GM23248 (cell line): ENCODE data around the gene EHMT2. TPM values are rescaled to one million over a fixed set of nuclear protein-coding genes. Genes with fewer than 3 reads are reported as not detected.

Experiments
- DNase-seq: peaks from one replicate; pipeline ENCODE4 v3.0.0-alpha.2; 2015
- H2AFZ ChIP-seq: fragments of 200-600 bp; sonication (generic); 2 replicates; pipeline ENCODE4 v1.6.1; 2016; ENCODE audit warnings: antibody characterized with exemption
- H3F3A ChIP-seq: fragments of 200-600 bp; sonication (generic); 2 replicates; pipeline ENCODE4 v1.6.1; 2016; ENCODE audit warnings: mild to moderate bottlenecking, antibody characterized with exemption, mixed run types; ENCODE audit not compliant: insufficient read depth
- H3K27ac ChIP-seq: fragments of 200-600 bp; sonication (generic); 2 replicates; pipeline ENCODE4 v1.5.1; 2016; ENCODE audit warnings: mild to moderate bottlenecking
- H3K27me3 ChIP-seq: fragments of 200-600 bp; sonication (generic); replicated peaks from 2 replicates; pipeline ENCODE4 v1.6.1; 2016; ENCODE audit warnings: mild to moderate bottlenecking; ENCODE audit not compliant: insufficient read depth
- H3K36me3 ChIP-seq: fragments of 200-600 bp; sonication (generic); 2 replicates; pipeline ENCODE4 v1.6.1; 2016; ENCODE audit warnings: low read depth, mild to moderate bottlenecking
- H3K4me1 ChIP-seq: fragments of 200-600 bp; sonication (generic); 2 replicates; pipeline ENCODE4 v1.6.1; 2016; ENCODE audit warnings: mild to moderate bottlenecking; ENCODE audit not compliant: insufficient read depth
- H3K4me2 ChIP-seq: fragments of 200-600 bp; sonication (generic); one replicate; pipeline ENCODE4 v1.6.1; 2016; ENCODE audit warnings: mild to moderate bottlenecking; ENCODE audit not compliant: unreplicated experiment
- H3K4me3 ChIP-seq: fragments of 200-600 bp; sonication (generic); 2 replicates; pipeline ENCODE4 v1.5.1; 2016; ENCODE audit warnings: mild to moderate bottlenecking
- H3K79me2 ChIP-seq: fragments of 200-600 bp; sonication (generic); 2 replicates; pipeline ENCODE4 v1.6.1; 2016; ENCODE audit warnings: mild to moderate bottlenecking; ENCODE audit not compliant: insufficient read depth
- H3K9ac ChIP-seq: fragments of 200-600 bp; sonication (generic); 2 replicates; pipeline ENCODE4 v1.6.1; 2016; ENCODE audit warnings: mild to moderate bottlenecking
- H3K9me2 ChIP-seq: fragments of 200-600 bp; sonication (generic); 2 replicates; pipeline ENCODE4 v1.6.1; 2016; ENCODE audit warnings: mixed run types, mild to moderate bottlenecking, moderate library complexity; ENCODE audit not compliant: insufficient read depth
- H3K9me3 ChIP-seq: fragments of 200-600 bp; sonication (generic); one replicate; pipeline ENCODE4 v1.6.1; 2017; ENCODE audit warnings: low read depth
- H4K20me1 ChIP-seq: fragments of 200-600 bp; sonication (generic); 2 replicates; pipeline ENCODE4 v1.6.0; 2016; ENCODE audit not compliant: insufficient read depth
- EZH2 ChIP-seq: fragments of 200-600 bp; sonication (generic); IDR thresholded peaks from 2 replicates; pipeline ENCODE4 v1.6.1; 2018; ENCODE audit warnings: antibody characterized with exemption, mild to moderate bottlenecking; ENCODE audit not compliant: insufficient read depth, poor library complexity, severe bottlenecking
- EZH2phosphoT487 ChIP-seq: fragments of 200-600 bp; sonication (generic); IDR thresholded peaks from 2 replicates; pipeline ENCODE4 v1.6.1; 2018; ENCODE audit warnings: antibody characterized with exemption, moderate library complexity, mild to moderate bottlenecking, low read depth; ENCODE audit not compliant: insufficient read depth
- WGBS, 2 experiments: methylation state at CpG; one replicate each; pipeline ENCODE4 v1.1.6; 2015 to 2017; ENCODE audit warnings: low lambda C conversion rate in 2 of 2, low coverage in 1 of 2; ENCODE audit errors: missing lambda C conversion rate in 2 of 2; 5-methylcytosine and 5-hydroxymethylcytosine counted together
- in situ Hi-C: fragments of 300-500 bp; cut with MboI; formaldehyde crosslinking; loops from 2 replicates; pipeline ENCODE4 v1.15.0; 2020
- polyA plus RNA-seq: library from polyadenylated mRNA; unstranded; fragments of >200 nt; fragmentation: Nextera tagmentation; extraction: Ambion mirVana; gene quantifications from 2 replicates; pipeline ENCODE4 v1.2.1, GENCODE V29; 2016
- total RNA-seq: library from RNA; depleted of rRNA; stranded (reverse); fragments of >200 nt; shearing (Covaris generic); gene quantifications from 2 replicates; pipeline ENCODE4 v1.2.3, GENCODE V29; 2014

EHMT2 gene
- total and polyA plus RNA-seq, 2 experiments from 2014 or later, result 27.5 to 41.5 TPM

DNA sequence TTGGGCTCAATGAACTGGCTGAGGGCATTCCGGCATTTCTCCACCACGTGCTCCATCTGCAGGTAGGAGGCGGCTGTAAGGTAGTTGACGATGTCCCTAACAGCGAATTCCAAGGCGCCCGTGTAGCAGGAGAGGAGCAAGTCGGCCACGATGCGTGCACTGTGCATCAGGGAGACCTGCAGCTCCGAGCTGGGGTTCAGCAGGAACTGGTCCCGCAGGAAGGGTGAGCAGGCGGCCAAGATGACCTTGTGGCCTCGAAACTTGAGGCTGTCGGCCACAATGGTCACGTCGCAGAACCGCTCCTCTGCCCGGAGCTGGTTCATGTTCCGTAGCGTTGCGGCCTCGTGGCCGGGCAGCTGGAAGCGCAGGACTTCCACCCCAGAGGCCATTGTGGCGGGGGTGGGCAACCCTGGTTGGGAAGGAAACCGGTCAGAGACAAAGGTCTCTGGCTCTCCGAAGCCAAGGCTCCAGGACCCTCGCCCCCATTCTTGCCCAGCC, 3.5 kb upstream of the EHMT2 start:
- Histone ChIP-seq H2AFZ (no peak overlapping the region), H4K20me1 (no peaks in the 10 kb centered on the region), H3K36me3 (no peaks in the 10 kb centered on the region), H3K4me2 (peak overlapping the region; percentile 78), H3F3A (peaks cover 13% of the 10 kb centered on the region), H3K9me3 (no peaks in the 10 kb centered on the region), H3K27me3 (no peaks in the 10 kb centered on the region), H3K79me2 (peaks cover 6% of the 10 kb centered on the region; the same call in 1 of the 2 replicates), H3K4me3 (peak overlapping the region; percentile 78), H3K4me1 (peaks cover 10% of the 10 kb centered on the region), H3K9me2 (no peaks in the 10 kb centered on the region), H3K27ac (peak overlapping the region; percentile 70), H3K9ac (peak overlapping the region; percentile 83)
- DNase-seq, result peak; percentile 26
- TF ChIP-seq EZH2 (no peak), EZH2phosphoT487 (no peak)
- in situ Hi-C loops, result no loop called here
- WGBS, 2 experiments, result 35 to 44% methylated on average over 28 to 29 of the region's 29 CpGs

DNA sequence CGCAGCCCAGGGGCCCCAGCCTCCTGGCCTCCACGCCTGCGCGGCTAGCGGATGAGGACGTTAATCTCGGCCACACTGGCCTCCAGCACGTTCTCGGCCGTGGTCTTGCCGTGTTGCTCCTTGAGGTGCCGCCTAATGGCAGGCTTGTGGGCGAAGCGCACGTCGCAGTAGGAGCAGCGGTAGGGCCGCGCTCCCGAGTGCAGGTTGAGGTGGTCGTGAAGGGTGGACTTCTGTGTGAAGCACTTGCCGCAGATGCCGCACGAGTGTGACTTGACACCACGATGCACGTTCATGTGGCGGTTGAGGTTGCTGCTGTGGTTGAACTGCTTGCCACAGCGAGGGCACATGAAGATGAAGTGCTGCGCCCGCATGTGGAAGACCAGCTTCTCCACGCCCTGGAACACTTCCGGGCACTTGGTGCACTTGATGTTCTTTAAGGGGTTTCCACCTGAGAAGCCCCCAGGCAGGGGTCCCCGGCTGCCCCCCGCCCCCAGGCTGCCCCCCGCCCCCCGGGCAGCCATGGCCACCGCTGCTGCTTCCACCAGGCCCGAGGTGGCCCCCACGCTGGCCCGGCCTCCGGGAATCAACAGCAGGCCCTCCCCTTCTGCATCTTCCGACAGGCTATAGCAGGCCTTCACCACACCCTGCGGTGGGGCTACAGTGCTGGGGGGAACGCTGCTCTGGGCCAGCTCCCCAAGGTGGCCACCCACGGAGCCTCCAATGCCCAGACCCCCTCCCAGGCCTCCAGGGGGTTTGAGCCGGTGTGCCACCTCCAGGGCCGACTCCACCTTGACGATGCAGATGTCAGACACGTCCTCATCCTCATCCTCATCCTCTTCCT, 2.6 kb upstream of the EHMT2 start:
- Histone ChIP-seq H3K79me2 (peaks cover 6% of the 10 kb centered on the region; the same call in 1 of the 2 replicates), H3F3A (peaks cover 13% of the 10 kb centered on the region), H3K9me2 (no peaks in the 10 kb centered on the region), H3K9ac (no peak overlapping the region), H3K4me2 (no peak overlapping the region), H4K20me1 (no peaks in the 10 kb centered on the region), H3K36me3 (no peaks in the 10 kb centered on the region), H2AFZ (no peak overlapping the region), H3K27me3 (no peaks in the 10 kb centered on the region), H3K27ac (no peak overlapping the region), H3K9me3 (no peaks in the 10 kb centered on the region), H3K4me1 (peaks cover 10% of the 10 kb centered on the region), H3K4me3 (no peak overlapping the region)
- TF ChIP-seq EZH2, result no peak
- TF ChIP-seq EZH2phosphoT487, result no peak
- no peak for DNase-seq
- in situ Hi-C loops, result no loop called here
- WGBS, 2 experiments, result 87 to 90% methylated on average over 31 to 49 of the region's 49 CpGs

DNA sequence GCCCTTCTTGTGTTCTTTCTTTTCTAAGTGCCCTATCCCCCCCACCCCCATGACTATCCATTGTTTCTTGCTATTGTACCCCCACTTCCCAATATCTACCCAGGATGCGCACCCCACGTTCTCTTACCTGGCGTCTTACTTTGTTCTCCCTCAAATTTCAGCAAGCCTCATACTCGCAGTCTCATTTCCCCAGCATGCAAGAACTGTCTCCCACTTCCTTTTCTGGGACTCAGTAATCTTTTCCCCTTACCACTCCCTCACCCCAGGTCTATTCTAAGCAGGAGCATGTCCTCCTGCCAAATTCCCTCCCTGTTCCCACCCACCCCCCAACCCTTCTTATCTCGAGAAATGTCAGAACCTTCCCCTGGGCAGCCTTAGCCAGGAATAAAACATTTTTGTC, 1.7 kb upstream of the EHMT2 start:
- no peaks in the 10 kb centered on the region for H4K20me1 ChIP-seq
- no peak for TF ChIP-seq EZH2
- no peak for TF ChIP-seq EZH2phosphoT487
- H3K27ac ChIP-seq, result no peak overlapping the region
- in situ Hi-C loops, result no loop called here
- H3K79me2 ChIP-seq, result peaks cover 6% of the 10 kb centered on the region; the same call in 1 of the 2 replicates
- no peaks in the 10 kb centered on the region for H3K9me3 ChIP-seq
- no peak overlapping the region for H3K9ac ChIP-seq
- H2AFZ ChIP-seq, result no peak overlapping the region
- 95 to 98% methylated on average over 5 of the region's 5 CpGs for WGBS, 2 experiments
- no peak overlapping the region for H3K4me2 ChIP-seq
- H3K36me3 ChIP-seq, result no peaks in the 10 kb centered on the region
- no peaks in the 10 kb centered on the region for H3K9me2 ChIP-seq
- no peaks in the 10 kb centered on the region for H3K27me3 ChIP-seq
- no peak overlapping the region for H3K4me3 ChIP-seq
- no peak for DNase-seq
- peaks cover 10% of the 10 kb centered on the region for H3K4me1 ChIP-seq
- H3F3A ChIP-seq, result peaks cover 13% of the 10 kb centered on the region

DNA sequence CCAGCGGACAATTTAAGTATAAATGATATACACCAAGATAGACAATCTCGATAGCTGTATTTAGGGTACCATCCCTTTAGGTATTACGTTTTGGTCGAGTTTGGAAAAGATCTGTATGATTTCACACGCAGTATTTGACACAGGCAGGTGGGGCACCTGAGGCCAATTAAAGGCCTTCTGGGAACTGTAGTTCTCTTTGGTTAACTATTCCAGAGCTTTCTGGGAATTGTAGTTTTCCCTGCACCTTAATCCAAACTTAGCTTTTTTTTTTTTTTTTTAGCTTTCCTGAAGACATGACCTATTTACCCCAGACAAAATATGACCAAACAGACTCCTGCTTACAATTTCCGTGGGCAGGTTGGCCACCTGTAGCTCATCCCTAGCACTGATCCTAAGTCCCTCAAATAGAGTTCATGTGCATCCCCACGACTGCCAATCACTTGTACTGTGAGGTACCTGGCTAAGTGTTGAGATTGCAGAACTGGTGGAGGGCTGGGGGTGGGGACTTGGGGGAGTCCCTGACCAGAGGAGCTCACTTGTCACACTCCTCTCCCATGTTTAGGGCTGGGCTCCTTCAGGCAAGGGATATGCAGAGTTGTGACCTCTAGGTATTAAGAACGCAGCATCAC, 999 bp upstream of the EHMT2 start:
- Histone ChIP-seq H3K9me2 (no peaks in the 10 kb centered on the region), H3K27ac (peak overlapping the region; percentile 13; the same call in 1 of the 2 replicates), H3K4me1 (peaks cover 10% of the 10 kb centered on the region), H3K79me2 (peaks cover 6% of the 10 kb centered on the region; the same call in 1 of the 2 replicates), H4K20me1 (no peaks in the 10 kb centered on the region), H3K4me2 (peak overlapping the region; percentile 93), H3K36me3 (0 out of 2 replicates have a peak, but pooled peaks cover 1% of the 10 kb centered on the region), H3K9me3 (no peaks in the 10 kb centered on the region), H3F3A (peaks cover 13% of the 10 kb centered on the region), H2AFZ (peak overlapping the region; percentile 87), H3K27me3 (no peaks in the 10 kb centered on the region), H3K4me3 (peak overlapping the region; percentile 88), H3K9ac (peak overlapping the region; percentile 76)
- DNase-seq, result peak; percentile 71
- no peak for TF ChIP-seq EZH2
- no peak for TF ChIP-seq EZH2phosphoT487
- in situ Hi-C loops, result no loop called here
- WGBS, 2 experiments, result 13 to 14% methylated on average over 8 of the region's 8 CpGs
